Panc1 (cell line): ENCODE measurements around the gene C1orf74. TPM values are rescaled to one million over a fixed set of nuclear protein-coding genes. Genes with fewer than 3 reads are reported as not detected.

Experiments used
- ATAC-seq: fragments of 200-7000 bp; cut with Tn5 transposase; 2 replicates; pipeline ENCODE4 v1.9.1; 2020; ENCODE audit warnings: mild to moderate bottlenecking, moderate library complexity
- BruUV-seq: library from RNA; stranded (reverse); fragments of 400-500 nt; replicated peaks from 2 replicates; lab custom pipeline; 2021; lab: Mats Ljungman, UMichigan
- CTCF ChIA-PET: fragments of 300-600 bp; sonication (Branson Sonifier 250); formaldehyde crosslinking; loops from one replicate; lab custom pipeline; 2022; ENCODE audit warnings: antibody characterized with exemption; lab: Charles Lee
- POLR2A ChIA-PET: fragments of 300-600 bp; sonication (Branson Sonifier 250); formaldehyde crosslinking; loops from one replicate; lab custom pipeline; 2022; ENCODE audit warnings: antibody characterized with exemption; lab: Charles Lee
- DNase-seq: peaks from one replicate; pipeline ENCODE4 v3.0.0-alpha.2; 2010; ENCODE audit warnings: low read depth, low spot score
- H3K27ac ChIP-seq: 2 replicates; pipeline ENCODE4 v1.5.1; 2011; ENCODE audit warnings: mild to moderate bottlenecking, low read length, inconsistent platforms
- H3K27me3 ChIP-seq: fragments of 200-500 bp; sonication (Bioruptor generic); 2 replicates; pipeline ENCODE4 v1.6.0; 2014; ENCODE audit warnings: low read length, inconsistent platforms; ENCODE audit not compliant: control insufficient read depth, insufficient read depth
- H3K36me3 ChIP-seq: fragments of 200-500 bp; sonication (Bioruptor generic); 2 replicates; pipeline ENCODE4 v1.5.1; 2014; ENCODE audit warnings: inconsistent platforms, mild to moderate bottlenecking, low read length, moderate library complexity; ENCODE audit not compliant: control insufficient read depth, insufficient read depth
- H3K4me1 ChIP-seq: 2 replicates; pipeline ENCODE4 v1.5.1; 2011; ENCODE audit warnings: inconsistent platforms, mild to moderate bottlenecking, low read length, moderate library complexity; ENCODE audit not compliant: control insufficient read depth, insufficient read depth
- H3K4me3 ChIP-seq, 2 experiments: 2 replicates each; pipeline ENCODE4 v1.5.1; 2011 to 2012; ENCODE audit warnings: low read depth in 2 of 2, low read length in 2 of 2, mild to moderate bottlenecking in 2 of 2, inconsistent platforms in 1 of 2, moderate library complexity in 1 of 2
- H3K9me3 ChIP-seq: fragments of 200-500 bp; sonication (Bioruptor generic); 2 replicates; pipeline ENCODE4 v1.5.1; 2014; ENCODE audit warnings: low read depth, mild to moderate bottlenecking, inconsistent platforms, low read length, moderate library complexity; ENCODE audit not compliant: control insufficient read depth, insufficient read depth
- POLR2AphosphoS5 ChIP-seq: IDR thresholded peaks from 2 replicates; pipeline ENCODE4 v1.6.1; 2012; ENCODE audit warnings: mild to moderate bottlenecking, low read depth, low read length, moderate library complexity
- SIN3A ChIP-seq: IDR thresholded peaks from 2 replicates; pipeline ENCODE4 v1.6.1; 2012; ENCODE audit warnings: low read depth, mild to moderate bottlenecking, low read length, moderate library complexity, borderline replicate concordance; ENCODE audit not compliant: insufficient read depth
- TCF7L2 ChIP-seq: IDR thresholded peaks from 2 replicates; pipeline ENCODE4 v1.6.1; 2011; ENCODE audit warnings: mild to moderate bottlenecking, low read depth, low read length, inconsistent platforms
- in situ Hi-C: cut with HindIII; loops from 2 replicates; pipeline ENCODE4 v1.10.0; 2016; ENCODE audit warnings: low sequenced_read_pairs, low pct_unique_long_range_greater_than_20kb
- intact Hi-C: fragments of 100-400 bp; cut with micrococcal nuclease; formaldehyde crosslinking; loops from one replicate; pipeline ENCODE4 v1.10.0; 2022; ENCODE audit not compliant: unreplicated experiment
- total RNA-seq: library from RNA; stranded (reverse); gene quantifications from one replicate; pipeline ENCODE4 v1.2.1, GENCODE V29; 2021; ENCODE audit not compliant: unreplicated experiment
- TF ChIP-seq, protein P1 (sequence below): fragments of 450-650 bp; IDR thresholded peaks from 2 replicates; pipeline ENCODE4 v1.5.1; 2017; ENCODE audit warnings: mild to moderate bottlenecking
- TF ChIP-seq, protein P2 (sequence below), 2 experiments: IDR thresholded peaks; 2 replicates each; pipeline ENCODE4 v1.6.1; 2011 to 2012; ENCODE audit warnings: low read depth in 2 of 2, control low read depth in 1 of 2, low read length in 1 of 2, mild to moderate bottlenecking in 1 of 2, moderate library complexity in 1 of 2; ENCODE audit not compliant: insufficient read depth in 1 of 2

C1orf74 gene
- total RNA-seq, 1 experiment from 2014 or later = 1.7 TPM

DNA sequence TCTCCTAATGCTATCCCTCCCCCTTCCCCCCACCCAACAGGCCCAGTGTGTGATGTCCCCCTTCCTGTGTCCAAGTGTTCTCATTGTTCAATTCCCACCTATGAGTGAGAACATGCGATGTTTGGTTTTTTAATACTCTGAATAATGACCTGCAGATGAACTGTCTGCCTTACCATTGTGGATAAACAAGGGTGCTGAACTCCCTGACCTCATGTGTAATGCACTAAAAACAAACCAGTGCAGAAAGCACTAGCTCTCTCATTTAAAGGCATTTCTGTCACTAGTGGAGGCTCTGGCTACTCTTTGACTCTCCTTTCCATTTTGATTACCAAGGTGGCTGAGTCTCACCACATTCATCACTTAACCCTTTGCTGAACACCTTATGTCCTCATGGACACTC lies 51.6 kb downstream of the C1orf74 start:
- ATAC-seq (no peak), DNase-seq (no peak)
- Histone ChIP-seq H3K36me3 (no peaks in the 10 kb centered on the region), H3K4me1 (no peaks in the 10 kb centered on the region), H3K27ac (no peak overlapping the region), H3K27me3 (no peaks in the 10 kb centered on the region; the same call in 1 of the 2 replicates), H3K4me3 (no peak overlapping the region), H3K9me3 (no peaks in the 10 kb centered on the region)
- ChIA-PET CTCF (no interaction called here), POLR2A (no interaction called here)
- BruUV-seq = no TSS peak
- TF ChIP-seq POLR2AphosphoS5 (no peak), SIN3A (no peak), TCF7L2 (no peak)
- TF ChIP-seq, protein P1, sequence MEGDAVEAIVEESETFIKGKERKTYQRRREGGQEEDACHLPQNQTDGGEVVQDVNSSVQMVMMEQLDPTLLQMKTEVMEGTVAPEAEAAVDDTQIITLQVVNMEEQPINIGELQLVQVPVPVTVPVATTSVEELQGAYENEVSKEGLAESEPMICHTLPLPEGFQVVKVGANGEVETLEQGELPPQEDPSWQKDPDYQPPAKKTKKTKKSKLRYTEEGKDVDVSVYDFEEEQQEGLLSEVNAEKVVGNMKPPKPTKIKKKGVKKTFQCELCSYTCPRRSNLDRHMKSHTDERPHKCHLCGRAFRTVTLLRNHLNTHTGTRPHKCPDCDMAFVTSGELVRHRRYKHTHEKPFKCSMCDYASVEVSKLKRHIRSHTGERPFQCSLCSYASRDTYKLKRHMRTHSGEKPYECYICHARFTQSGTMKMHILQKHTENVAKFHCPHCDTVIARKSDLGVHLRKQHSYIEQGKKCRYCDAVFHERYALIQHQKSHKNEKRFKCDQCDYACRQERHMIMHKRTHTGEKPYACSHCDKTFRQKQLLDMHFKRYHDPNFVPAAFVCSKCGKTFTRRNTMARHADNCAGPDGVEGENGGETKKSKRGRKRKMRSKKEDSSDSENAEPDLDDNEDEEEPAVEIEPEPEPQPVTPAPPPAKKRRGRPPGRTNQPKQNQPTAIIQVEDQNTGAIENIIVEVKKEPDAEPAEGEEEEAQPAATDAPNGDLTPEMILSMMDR = no peak
- TF ChIP-seq, protein P2, sequence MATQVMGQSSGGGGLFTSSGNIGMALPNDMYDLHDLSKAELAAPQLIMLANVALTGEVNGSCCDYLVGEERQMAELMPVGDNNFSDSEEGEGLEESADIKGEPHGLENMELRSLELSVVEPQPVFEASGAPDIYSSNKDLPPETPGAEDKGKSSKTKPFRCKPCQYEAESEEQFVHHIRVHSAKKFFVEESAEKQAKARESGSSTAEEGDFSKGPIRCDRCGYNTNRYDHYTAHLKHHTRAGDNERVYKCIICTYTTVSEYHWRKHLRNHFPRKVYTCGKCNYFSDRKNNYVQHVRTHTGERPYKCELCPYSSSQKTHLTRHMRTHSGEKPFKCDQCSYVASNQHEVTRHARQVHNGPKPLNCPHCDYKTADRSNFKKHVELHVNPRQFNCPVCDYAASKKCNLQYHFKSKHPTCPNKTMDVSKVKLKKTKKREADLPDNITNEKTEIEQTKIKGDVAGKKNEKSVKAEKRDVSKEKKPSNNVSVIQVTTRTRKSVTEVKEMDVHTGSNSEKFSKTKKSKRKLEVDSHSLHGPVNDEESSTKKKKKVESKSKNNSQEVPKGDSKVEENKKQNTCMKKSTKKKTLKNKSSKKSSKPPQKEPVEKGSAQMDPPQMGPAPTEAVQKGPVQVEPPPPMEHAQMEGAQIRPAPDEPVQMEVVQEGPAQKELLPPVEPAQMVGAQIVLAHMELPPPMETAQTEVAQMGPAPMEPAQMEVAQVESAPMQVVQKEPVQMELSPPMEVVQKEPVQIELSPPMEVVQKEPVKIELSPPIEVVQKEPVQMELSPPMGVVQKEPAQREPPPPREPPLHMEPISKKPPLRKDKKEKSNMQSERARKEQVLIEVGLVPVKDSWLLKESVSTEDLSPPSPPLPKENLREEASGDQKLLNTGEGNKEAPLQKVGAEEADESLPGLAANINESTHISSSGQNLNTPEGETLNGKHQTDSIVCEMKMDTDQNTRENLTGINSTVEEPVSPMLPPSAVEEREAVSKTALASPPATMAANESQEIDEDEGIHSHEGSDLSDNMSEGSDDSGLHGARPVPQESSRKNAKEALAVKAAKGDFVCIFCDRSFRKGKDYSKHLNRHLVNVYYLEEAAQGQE (IDR thresholded peaks at IDR 0.05; ENCODE audit: insufficient read depth in 1 of 2, low read depth in 2 of 2, low read length in 1 of 2) = no peak
- intact Hi-C loops (no loop called here), in situ Hi-C loops (no loop called here)

DNA sequence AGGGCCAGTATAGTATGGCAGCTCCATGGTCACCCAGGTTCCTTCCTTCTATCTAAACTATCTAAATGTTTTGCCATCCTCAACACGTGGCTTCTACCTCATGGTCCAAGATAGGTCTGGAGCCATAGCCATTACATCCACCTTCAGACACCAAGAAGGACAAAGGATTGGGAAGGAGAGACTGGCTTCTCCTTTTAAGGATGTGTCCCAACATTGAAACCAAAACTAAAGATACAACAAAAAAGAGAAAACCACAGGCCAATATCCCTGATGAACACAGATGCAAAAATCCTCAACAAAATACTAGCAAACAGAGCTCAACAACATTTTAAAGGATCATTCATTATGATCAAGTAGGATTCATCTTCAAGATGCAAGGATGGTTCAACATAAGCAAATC lies 54.9 kb downstream of the C1orf74 start:
- BruUV-seq = no TSS peak
- no peaks in the 10 kb centered on the region for H3K9me3 ChIP-seq
- no peaks in the 10 kb centered on the region for H3K36me3 ChIP-seq
- TF ChIP-seq, protein P1 = no peak
- ChIA-PET CTCF (no interaction called here), POLR2A (no interaction called here)
- H3K4me3 ChIP-seq = no peak overlapping the region
- intact Hi-C loops = no loop called here
- H3K27ac ChIP-seq = no peak overlapping the region
- DNase-seq (no peak), ATAC-seq (no peak)
- H3K27me3 ChIP-seq = no peaks in the 10 kb centered on the region
- in situ Hi-C loops = no loop called here
- H3K4me1 ChIP-seq = no peaks in the 10 kb centered on the region

Other genes with a start within 250 kb of the C1orf74 start
- gene CAMK1G, start 200.8 kb downstream of the C1orf74 start, total RNA-seq = not detected
- 0.85 TPM for gene LAMB3, start 132.1 kb downstream of the C1orf74 start, total RNA-seq
- 2.5 TPM for gene G0S2, start 109.1 kb downstream of the C1orf74 start, total RNA-seq
- gene HSD11B1, start 79.7 kb downstream of the C1orf74 start, total RNA-seq = not detected
- 0.67 TPM for gene TRAF3IP3, start 28.5 kb downstream of the C1orf74 start, total RNA-seq
- 0.64 TPM for gene IRF6, start 21.6 kb upstream of the C1orf74 start, total RNA-seq
- gene UTP25, start 43.4 kb upstream of the C1orf74 start, total RNA-seq = 9.5 TPM
- not detected for gene SYT14, start 153.7 kb upstream of the C1orf74 start, total RNA-seq